ENCODE measurements around the gene STARD3NL.

Gene STARD3NL

DNA sequence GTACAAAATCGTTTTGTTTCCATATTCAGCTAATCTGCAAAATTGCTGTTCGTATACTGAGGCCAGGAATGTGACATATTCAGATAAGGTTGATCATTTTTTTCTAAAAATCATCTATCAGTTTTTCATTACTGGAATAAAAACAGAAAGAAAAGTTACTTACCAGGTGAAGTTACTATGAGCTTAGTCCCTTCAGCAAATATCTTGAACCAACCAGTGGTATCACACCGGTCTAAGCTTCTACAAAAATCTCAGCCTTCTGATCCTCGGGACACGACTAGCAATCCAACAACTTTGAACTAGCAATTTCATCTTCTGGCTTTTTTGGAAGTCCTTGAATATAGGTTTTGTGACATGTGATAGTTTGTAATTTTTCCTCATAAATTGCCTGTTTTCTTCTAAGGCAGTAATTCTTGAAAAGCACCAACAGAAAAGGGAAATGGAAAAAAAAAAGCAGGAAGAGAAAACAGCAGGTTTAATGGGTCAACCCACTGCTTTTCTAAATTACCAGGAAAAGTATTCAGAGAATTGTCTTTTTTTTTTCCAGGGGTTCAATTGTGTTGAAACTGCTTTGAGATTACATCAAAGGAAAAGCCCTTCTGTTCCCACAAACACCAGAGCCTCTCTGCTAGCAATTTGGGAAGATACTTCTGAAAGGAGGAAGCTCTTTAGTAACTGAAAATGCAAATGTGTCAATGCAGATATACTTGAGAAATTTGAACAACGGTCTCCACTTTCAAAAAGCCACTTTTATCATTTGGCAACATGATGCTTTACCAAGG is 98.2 kb downstream of the STARD3NL start:
- TF ChIP-seq ZNF70 (CRISPR knock-in tag; IDR thresholded peaks at IDR 0.05) (no peak), SNAI2 (CRISPR knock-in tag; IDR thresholded peaks at IDR 0.05) (no peak), BACH2 (CRISPR knock-in tag; IDR thresholded peaks at IDR 0.05; ENCODE audit: borderline replicate concordance) (no peak), ZNF565 (CRISPR knock-in tag; conservative IDR thresholded peaks at IDR 0.05; ENCODE audit: low read depth) (no peak), ESRRG (CRISPR knock-in tag; IDR thresholded peaks at IDR 0.05) (no peak), OSR1 (CRISPR knock-in tag; IDR thresholded peaks at IDR 0.05) (no peak), CSRNP3 (CRISPR knock-in tag; IDR thresholded peaks at IDR 0.05) (no peak), ZC3H10 (CRISPR knock-in tag; IDR thresholded peaks at IDR 0.05) (no peak), TOX (CRISPR knock-in tag; IDR thresholded peaks at IDR 0.05; ENCODE audit: borderline replicate concordance) (no peak), RARB (CRISPR knock-in tag; IDR thresholded peaks at IDR 0.05) (no peak)
- no peak for ATAC-seq

DNA sequence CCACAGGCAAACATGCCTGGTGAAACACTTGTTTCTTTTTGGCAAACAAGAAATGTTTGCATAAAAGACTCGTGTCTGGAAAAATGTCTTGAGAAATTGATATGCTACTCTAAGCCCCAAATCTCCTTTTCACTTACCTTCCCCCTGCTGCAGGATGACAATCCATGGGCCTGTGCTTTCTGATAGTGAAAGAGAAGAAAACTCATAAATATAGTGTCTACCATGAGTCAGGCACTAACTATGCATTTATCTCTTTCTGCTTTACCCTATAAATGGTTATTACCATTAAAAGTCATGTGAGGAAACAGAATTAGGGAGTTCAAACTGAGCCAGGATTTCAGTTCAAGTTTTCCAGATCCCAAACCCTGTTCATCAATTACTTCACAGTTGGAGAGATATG is 102.0 kb downstream of the STARD3NL start:
- no peak for ATAC-seq
- TF ChIP-seq RARB (CRISPR knock-in tag; IDR thresholded peaks at IDR 0.05) (no peak), ISL1 (CRISPR knock-in tag; IDR thresholded peaks at IDR 0.05) (peak; percentile 46)

All from SK-N-SH treated with all-trans-retinoic acid at 6 μM for 48 hours (cell line).